ENCODE measurements around the gene PIP4K2A. TPM values are rescaled to one million over a fixed set of nuclear protein-coding genes. Genes with fewer than 3 reads are reported as not detected.

PIP4K2A gene
- total RNA-seq, 1 experiment from 2014 or later: 17.4 TPM

- no peak for DNase-seq
- Histone ChIP-seq H3K27me3 (no peaks in the 10 kb centered on the region), H3K4me3 (no peak overlapping the region), H3K36me3 (no peaks in the 10 kb centered on the region), H3K9me3 (no peaks in the 10 kb centered on the region)
Measured at GRCh38 chr10:22625516-22626290, 88.7 kb downstream of the PIP4K2A start.

- Histone ChIP-seq H3K4me3 (no peak overlapping the region), H3K36me3 (no peaks in the 10 kb centered on the region), H3K9me3 (no peaks in the 10 kb centered on the region), H3K27me3 (no peaks in the 10 kb centered on the region)
- no peak for DNase-seq
Measured at GRCh38 chr10:22624287-22624738, 90.1 kb downstream of the PIP4K2A start.

DNA sequence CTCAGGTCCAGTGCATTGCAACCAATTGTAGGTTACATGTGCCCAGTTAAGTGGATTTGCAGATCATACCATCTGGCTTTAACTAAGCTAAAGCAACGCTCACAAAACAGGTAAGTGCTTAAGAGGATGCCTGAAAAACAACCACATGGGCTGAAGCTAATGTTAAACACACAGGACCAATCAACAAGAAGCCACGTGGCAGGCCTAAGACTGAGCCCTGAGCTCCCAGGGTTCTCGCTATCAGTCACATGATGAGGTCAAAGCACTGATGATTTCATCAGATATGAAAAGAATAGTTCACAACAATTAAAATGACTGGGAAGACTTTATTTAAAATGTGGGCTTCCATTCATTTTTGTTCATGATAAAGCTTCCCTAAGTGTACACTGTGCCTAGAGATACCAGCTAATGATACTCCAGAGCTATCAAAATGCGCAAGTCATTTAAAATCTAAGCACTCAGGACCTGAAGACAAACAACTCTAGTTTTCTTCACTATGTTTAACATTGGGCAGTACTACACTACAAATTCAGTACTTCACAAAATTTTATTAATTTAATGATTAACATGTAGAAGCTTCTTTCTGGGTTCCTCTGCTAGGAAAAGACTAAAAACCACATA lies 90.6 kb downstream of the PIP4K2A start:
- Histone ChIP-seq H3K9me3 (no peaks in the 10 kb centered on the region), H3K36me3 (no peaks in the 10 kb centered on the region), H3K4me3 (no peak overlapping the region), H3K27me3 (no peaks in the 10 kb centered on the region)
- DNase-seq: no peak

- H3K9me3 ChIP-seq: no peaks in the 10 kb centered on the region
- H3K4me3 ChIP-seq: no peak overlapping the region
- DNase-seq: no peak
- no peaks in the 10 kb centered on the region for H3K36me3 ChIP-seq
- no peaks in the 10 kb centered on the region for H3K27me3 ChIP-seq
Measured at GRCh38 chr10:22622242-22622806, 92.1 kb downstream of the PIP4K2A start.

DNA sequence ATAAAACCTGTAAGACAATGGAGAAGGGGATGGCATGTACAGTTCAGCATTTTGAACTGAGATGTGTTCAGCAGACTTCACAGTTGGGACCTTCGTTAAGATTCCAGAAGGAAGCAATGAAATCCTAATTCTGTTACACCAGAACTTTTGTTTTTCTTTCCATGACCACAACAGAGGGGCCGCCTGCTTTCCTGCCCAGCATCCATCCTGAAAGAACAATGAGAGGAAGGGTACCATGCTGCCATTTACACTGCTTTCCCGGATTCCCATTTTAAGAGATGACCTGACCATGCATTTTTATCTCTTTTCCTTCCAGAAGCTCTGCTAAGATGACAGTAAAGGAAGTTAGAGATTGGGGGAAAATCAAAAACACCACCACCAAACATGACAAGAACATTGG lies 92.7 kb downstream of the PIP4K2A start:
- DNase-seq: no peak
- Histone ChIP-seq H3K27me3 (no peaks in the 10 kb centered on the region), H3K36me3 (no peaks in the 10 kb centered on the region), H3K4me3 (no peak overlapping the region), H3K9me3 (no peaks in the 10 kb centered on the region)

DNA sequence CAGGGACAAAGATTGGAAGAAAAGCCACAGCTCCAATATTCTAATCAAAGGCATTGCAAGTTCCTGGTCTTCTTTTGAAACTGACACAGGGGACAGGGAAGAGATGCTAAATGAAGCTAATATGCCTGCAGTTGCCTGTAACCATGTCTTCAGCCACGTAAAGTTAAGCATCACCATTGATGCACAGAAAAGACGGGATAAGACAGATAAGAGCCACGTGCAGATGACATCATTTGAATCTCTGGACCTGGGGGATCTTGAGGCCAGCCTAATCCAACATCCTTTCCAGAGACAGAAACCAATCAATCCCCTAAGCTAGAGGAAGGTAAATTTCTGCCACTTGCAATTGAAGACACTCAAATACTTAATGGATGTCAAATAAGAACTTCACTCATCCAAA lies 93.4 kb downstream of the PIP4K2A start:
- Histone ChIP-seq H3K36me3 (no peaks in the 10 kb centered on the region), H3K27me3 (no peaks in the 10 kb centered on the region), H3K4me3 (no peak overlapping the region), H3K9me3 (no peaks in the 10 kb centered on the region)
- DNase-seq: no peak

DNA sequence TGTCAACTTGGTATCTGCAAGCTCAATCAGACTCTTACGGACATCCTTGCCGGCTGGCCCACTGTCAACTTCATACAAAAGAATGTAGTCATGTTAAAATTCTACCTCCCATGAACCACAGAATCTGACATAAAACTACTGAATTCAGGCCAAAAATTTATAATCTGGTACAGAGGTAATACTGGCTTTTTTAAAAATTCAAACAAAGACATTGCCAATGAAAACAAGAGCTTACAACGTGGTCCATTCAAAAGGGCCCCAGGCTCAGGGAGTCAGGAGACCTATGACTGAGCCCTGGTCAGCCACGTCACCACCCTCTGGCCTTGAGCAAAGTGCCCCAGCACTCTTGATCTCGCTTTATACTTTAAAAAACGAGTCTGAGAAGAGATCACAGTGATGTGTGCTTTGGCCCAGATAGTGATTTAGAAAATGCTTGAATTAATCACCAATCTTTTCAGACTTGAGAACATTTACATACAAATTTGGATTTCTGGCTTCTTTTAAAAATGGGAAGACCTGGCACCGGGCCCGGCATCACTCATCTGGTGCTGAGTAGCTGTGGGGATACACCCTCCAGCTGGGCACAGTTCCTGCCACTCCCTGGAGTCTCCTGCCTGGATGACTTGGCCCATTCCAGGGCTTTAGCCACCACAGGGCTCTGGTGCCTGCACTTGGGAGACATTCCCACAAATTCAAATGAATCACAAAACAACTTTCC lies 94.1 kb downstream of the PIP4K2A start:
- no peaks in the 10 kb centered on the region for H3K9me3 ChIP-seq
- no peaks in the 10 kb centered on the region for H3K27me3 ChIP-seq
- H3K4me3 ChIP-seq: no peak overlapping the region

DNA sequence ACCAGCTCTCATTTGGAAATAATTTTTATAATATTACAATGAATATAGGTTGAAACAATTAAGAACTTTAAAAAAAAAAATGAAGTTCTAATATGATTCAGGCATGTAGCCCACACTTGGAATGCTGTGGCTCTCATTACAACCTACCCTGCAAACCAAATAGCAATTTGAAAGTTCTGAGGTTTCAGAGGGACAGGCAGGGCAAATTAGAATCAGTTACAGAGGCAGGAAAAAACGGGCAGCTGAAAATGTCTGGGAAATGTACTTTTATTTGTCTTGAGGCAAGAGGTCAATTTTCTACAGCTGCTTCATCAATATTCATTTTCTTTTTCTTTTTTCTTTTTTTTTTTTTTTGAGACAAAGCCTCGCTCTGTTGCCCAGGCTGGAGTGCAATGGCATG lies 95.3 kb downstream of the PIP4K2A start:
- no peak for DNase-seq
- H3K4me3 ChIP-seq: no peak overlapping the region
- no peaks in the 10 kb centered on the region for H3K36me3 ChIP-seq
- H3K9me3 ChIP-seq: no peaks in the 10 kb centered on the region
- H3K27me3 ChIP-seq: no peaks in the 10 kb centered on the region

More for the DNA sequence above, 94.1 kb downstream of the PIP4K2A start:
- DNase-seq: peak; percentile 97
- no peaks in the 10 kb centered on the region for H3K36me3 ChIP-seq

DNA sequence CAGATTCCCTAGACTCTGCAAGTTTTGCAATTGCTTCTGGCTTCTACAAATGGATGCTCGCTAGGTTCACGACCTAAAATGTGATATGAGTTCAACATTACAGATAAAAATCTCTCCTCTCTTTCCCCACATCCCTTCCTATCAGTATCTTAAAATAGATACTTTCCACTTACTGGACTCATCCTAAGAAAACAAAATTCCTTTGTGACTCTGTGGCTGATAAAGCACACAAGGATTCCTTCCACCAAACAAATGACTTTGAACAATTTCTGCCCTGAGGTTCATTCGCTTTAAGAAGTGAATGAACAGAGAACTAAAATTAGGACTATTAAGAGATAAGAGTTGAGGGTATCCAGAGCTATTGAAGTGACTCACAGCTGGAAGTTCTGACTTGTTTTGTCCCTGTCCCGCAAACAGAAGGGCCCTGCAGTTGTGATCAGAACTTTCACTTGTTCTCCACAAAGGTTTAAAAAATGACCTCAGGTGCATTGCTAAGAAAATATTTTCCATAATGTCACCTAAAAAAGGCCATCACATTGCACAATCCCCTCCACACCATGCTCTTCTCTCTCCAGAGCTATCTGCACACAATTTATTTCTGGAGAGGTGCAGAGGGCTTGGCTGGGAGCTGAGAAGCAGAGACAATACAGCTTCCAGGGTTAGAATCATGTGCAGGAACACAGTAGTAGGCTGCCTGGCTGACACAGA lies 96.1 kb downstream of the PIP4K2A start:
- no peak for DNase-seq
- Histone ChIP-seq H3K27me3 (no peaks in the 10 kb centered on the region), H3K36me3 (no peaks in the 10 kb centered on the region), H3K9me3 (no peaks in the 10 kb centered on the region), H3K4me3 (no peak overlapping the region)

DNA sequence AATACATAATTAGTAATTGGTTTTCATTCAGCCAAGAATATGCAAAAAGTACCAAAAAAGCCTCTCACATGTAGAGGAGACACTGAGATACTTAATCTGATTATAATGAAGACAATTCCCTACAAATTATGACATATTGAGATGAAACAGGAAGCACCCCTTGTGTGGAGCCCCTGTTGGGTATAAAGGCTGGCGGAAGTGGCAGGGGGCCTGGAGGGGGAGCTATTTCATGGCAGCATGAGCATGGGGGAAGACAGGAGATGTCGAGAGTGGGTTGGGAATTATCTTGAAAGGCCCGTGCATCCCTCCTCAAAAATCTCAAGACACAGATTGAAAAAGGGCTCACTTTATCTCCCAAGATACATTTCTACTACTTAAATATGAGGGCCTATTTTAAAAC lies 96.9 kb downstream of the PIP4K2A start:
- Histone ChIP-seq H3K9me3 (no peaks in the 10 kb centered on the region), H3K4me3 (no peak overlapping the region), H3K27me3 (no peaks in the 10 kb centered on the region), H3K36me3 (no peaks in the 10 kb centered on the region)
- DNase-seq: no peak

GRCh38 chr10:22617051-22617450 lies 97.3 kb downstream of the PIP4K2A start:
- H3K9me3 ChIP-seq: no peaks in the 10 kb centered on the region
- H3K4me3 ChIP-seq: no peak overlapping the region
- no peaks in the 10 kb centered on the region for H3K36me3 ChIP-seq
- no peaks in the 10 kb centered on the region for H3K27me3 ChIP-seq
- DNase-seq: no peak

DNA sequence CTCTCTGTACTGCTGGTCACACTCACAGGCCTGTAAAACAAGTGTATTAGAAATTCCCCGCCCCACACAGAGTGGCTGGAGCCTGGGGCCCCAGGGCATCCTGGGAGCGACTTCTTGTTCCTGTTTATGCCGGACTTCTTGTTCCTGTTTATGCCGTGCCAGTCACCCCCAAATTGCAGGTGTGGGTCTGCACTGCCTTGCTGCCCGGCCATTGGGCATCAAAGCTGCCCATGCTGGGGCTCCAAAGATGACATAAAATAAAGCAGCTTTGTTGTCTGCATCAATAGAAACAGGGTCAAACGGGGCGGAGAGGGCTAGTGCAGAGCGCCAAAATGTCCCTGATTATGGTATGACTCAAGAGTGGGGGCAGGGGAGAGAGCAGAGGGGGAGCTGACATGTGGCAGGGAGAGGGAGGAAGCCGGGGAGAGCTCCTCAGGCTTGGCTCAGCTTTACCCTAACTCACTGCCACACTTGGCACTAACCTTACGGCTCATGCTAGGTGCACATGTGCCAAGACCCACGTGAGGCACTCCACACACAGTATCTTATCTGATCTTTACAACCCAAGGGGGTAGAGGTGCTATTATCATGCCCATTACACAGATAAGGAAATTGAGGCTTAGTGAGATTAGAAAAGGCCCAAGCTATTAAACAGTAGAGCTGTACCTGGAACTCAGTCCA lies 98.4 kb downstream of the PIP4K2A start:
- Histone ChIP-seq H3K27me3 (no peaks in the 10 kb centered on the region), H3K9me3 (no peaks in the 10 kb centered on the region), H3K4me3 (no peak overlapping the region), H3K36me3 (no peaks in the 10 kb centered on the region)
- DNase-seq: peak; percentile 76

DNA sequence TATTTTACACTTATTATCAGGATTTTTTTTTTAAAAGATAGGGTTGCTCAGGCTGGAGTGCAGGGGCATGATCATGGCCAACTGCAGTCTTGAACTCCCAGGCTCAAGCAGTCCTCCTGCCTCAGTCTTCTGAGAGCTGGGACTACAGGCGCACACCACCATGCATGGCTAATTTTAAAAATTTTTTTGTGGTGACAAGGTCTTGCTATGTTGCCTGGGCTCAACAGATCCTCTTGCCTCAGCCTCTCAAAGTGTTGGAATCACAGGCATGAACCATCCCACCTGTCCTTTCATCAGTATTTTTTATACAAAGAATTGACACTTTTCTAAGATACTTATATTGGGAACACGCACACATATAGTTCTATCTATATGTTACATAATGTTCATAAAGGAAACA lies 99.3 kb downstream of the PIP4K2A start:
- Histone ChIP-seq H3K9me3 (no peaks in the 10 kb centered on the region), H3K27me3 (no peaks in the 10 kb centered on the region), H3K36me3 (no peaks in the 10 kb centered on the region), H3K4me3 (no peak overlapping the region)
- no peak for DNase-seq

DNA sequence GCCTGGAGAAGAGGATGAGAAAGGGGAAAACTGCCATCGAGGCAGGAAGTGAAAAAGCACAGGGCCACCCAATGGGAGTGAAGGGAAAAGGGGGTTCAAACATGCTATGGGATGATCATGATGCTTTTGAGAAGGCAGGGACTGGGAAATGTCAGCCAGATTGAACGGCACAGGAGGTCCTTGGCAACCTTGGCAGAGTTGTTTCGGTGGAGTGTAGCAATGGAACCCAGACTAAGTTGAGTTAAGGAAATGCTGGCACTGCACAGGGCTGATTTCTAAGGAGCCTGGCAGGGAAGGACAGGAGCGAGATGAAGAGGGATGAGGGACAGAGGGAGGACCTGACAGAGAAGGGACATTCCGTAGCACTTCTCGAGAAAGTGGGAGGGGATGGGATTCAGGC lies 101.4 kb downstream of the PIP4K2A start:
- Histone ChIP-seq H3K9me3 (no peaks in the 10 kb centered on the region), H3K36me3 (no peaks in the 10 kb centered on the region), H3K4me3 (no peak overlapping the region), H3K27me3 (no peaks in the 10 kb centered on the region)
- no peak for DNase-seq

DNA sequence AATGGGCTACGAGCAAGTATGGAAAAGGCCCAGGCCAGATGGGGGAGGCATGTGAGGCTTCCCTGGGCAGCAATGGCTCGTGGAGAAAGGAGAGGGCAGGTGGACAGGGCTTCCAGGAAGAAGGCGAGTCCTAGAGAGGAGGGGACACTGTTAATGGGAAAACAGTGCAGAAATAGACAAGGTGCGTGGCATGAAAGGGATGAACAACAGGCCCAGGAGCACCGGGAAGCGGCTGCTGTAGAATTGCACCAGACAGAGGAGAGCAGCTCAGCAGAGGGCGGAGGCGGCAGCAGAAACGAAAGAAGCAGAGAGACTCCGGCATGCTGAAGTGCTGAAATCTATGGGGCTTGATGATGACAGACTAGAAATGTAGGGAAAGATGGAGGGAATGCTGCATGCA lies 102.1 kb downstream of the PIP4K2A start:
- Histone ChIP-seq H3K36me3 (no peaks in the 10 kb centered on the region), H3K4me3 (no peak overlapping the region), H3K9me3 (no peaks in the 10 kb centered on the region), H3K27me3 (no peaks in the 10 kb centered on the region)
- DNase-seq: no peak

DNA sequence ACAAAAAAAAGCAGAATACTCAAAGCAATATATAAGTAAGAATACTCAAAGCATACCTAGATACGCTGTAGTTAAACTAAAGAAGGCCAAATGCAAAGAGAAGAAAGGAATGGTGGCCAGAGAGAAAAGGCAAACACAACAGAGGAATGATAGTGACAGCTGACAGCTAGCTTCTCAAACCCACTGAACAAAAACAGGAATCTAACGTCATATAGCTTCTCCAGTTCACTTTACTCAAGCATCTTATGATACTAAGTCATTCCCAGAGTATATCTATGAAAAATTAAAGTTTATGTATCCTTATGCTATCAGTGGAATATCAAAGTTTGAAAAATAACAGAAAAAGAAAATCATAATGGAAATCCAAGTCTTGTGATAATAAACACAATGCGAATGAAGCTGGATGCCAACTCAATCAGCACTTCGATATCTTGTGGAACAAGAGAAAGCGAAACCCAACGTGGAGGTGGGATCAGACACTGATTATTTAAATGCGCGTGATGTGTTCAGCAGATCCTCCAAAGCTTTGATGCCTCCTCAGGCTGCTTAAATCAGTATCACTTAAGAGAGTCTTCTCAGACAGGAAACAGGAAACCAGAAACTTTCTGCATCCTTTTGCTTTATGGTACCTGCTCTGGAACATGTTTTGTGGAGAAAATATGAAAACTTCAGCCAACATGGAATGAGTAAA lies 102.8 kb downstream of the PIP4K2A start:
- H3K27me3 ChIP-seq: no peaks in the 10 kb centered on the region
- no peaks in the 10 kb centered on the region for H3K9me3 ChIP-seq
- no peak for DNase-seq
- H3K36me3 ChIP-seq: no peaks in the 10 kb centered on the region
- H3K4me3 ChIP-seq: no peak overlapping the region

All from MG63 (cell line).